ENCODE measurements around the gene KCTD17. TPM values are rescaled to one million over a fixed set of nuclear protein-coding genes. Genes with fewer than 3 reads are reported as not detected.

The KCTD17 gene
- total and polyA plus RNA-seq, 3 experiments from 2014 or later: 12.9 to 44.8 (median 40.8) TPM

DNA sequence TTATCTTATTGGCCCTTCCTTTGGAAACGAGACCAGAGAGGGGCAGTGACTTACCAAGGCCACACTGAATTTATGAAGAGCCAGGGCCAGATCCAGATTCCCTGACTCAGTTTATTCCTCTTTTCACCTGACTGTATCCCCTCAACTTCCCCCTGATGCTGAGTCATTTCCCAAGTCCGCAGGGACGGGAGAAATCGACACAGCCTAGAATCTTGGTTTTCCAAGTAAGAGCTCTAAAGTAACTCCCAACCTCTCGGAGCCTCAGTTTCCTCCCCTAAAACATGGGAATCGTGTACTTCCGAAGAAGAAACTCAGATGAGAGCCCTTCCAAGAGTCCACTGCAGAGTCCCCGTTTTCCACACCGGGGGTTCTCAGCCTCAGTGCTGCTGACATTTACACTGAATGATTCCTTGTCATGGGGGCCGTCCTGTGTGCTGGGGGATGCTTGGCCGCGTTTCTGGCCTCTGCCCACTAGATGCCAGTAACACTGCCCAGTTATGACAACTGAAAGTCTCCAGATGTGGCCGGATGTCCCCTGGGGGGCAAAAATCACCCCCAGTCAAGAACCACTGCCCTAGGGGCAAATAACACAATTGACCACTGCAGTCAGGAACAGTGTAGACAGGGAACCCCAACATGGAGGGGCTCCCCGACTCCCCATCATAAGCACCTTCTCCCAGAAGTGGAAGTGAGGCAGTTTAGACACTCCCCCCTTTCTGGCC lies 20.8 kb upstream of the KCTD17 start:
- POLR2A ChIA-PET: no interaction called here
- peaks cover 0 to 10% of the 10 kb centered on the region in 2 donors for H3K27me3 Mint-ChIP-seq

DNA sequence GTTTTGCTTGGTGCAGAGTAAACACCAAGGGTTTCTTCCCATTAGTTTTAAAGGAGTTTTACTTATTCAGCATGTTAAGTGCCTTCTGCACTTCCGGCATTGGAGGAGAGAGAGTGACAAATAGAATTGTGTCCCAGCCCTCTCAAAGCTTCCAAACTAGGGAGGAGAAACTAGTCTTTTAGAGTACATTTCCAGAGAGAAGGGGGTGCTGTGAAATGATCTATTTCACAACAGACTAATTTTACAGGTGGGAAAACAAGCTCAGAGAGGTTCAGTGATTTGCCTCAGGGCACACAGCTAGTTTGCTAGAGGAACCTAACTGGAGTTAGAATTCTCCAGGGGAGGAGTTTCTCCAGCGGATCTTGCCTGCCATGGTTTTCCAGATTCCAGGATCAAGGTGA lies 19.4 kb upstream of the KCTD17 start:
- H3K4me3 Mint-ChIP-seq: no peak overlapping the region
- H3K27ac Mint-ChIP-seq: no peak overlapping the region
- Histone ChIP-seq H3K36me3 (ENCODE audit: insufficient read depth, low read length) (no peaks in the 10 kb centered on the region), H3K4me3 (ENCODE audit: low read length) (no peak overlapping the region), H3K27me3 (ENCODE audit: insufficient read depth, low read length, poor library complexity, severe bottlenecking) (no peaks in the 10 kb centered on the region), H3K4me1 (ENCODE audit: insufficient read depth, low read length) (no peaks in the 10 kb centered on the region), H3K27ac (ENCODE audit: low read depth, low read length) (no peak overlapping the region), H3K9me3 (ENCODE audit: low read length) (no peaks in the 10 kb centered on the region)
- POLR2A ChIA-PET: interaction anchor here (1.2 kb wide), 1 partner anchor 19 kb away, joined by 3 read pairs; no protein-coding TSS in a partner anchor
- no peaks in the 10 kb centered on the region for H3K4me1 Mint-ChIP-seq
- peaks cover 0 to 3% (median 0%) of the 10 kb centered on the region in 3 donors for H3K36me3 Mint-ChIP-seq
- H3K27me3 Mint-ChIP-seq: peaks cover 3 to 17% of the 10 kb centered on the region in 2 donors
- no peaks in the 10 kb centered on the region for H3K9me3 Mint-ChIP-seq
- DNase-seq: no peak
- CTCF ChIA-PET: no interaction called here

More for the DNA sequence above, 20.8 kb upstream of the KCTD17 start:
- CTCF ChIA-PET: no interaction called here
- no peaks in the 10 kb centered on the region for H3K4me1 ChIP-seq (ENCODE audit: insufficient read depth, low read length)
- H3K4me3 ChIP-seq (ENCODE audit: low read length): no peak overlapping the region
- Mint-ChIP-seq H3K4me1 (no peaks in the 10 kb centered on the region), H3K4me3 (no peak overlapping the region), H3K9me3 (no peaks in the 10 kb centered on the region), H3K27ac (peak overlapping the region in 1 of 8 donors; percentile 77), H3K36me3 (peaks cover 0 to 3% (median 0%) of the 10 kb centered on the region in 3 donors)
- H3K27ac ChIP-seq (ENCODE audit: low read depth, low read length): no peak overlapping the region
- DNase-seq: no peak
- H3K9me3 ChIP-seq (ENCODE audit: low read length): no peaks in the 10 kb centered on the region
- H3K27me3 ChIP-seq (ENCODE audit: insufficient read depth, low read length, poor library complexity, severe bottlenecking): no peaks in the 10 kb centered on the region
- no peaks in the 10 kb centered on the region for H3K36me3 ChIP-seq (ENCODE audit: insufficient read depth, low read length)

DNA sequence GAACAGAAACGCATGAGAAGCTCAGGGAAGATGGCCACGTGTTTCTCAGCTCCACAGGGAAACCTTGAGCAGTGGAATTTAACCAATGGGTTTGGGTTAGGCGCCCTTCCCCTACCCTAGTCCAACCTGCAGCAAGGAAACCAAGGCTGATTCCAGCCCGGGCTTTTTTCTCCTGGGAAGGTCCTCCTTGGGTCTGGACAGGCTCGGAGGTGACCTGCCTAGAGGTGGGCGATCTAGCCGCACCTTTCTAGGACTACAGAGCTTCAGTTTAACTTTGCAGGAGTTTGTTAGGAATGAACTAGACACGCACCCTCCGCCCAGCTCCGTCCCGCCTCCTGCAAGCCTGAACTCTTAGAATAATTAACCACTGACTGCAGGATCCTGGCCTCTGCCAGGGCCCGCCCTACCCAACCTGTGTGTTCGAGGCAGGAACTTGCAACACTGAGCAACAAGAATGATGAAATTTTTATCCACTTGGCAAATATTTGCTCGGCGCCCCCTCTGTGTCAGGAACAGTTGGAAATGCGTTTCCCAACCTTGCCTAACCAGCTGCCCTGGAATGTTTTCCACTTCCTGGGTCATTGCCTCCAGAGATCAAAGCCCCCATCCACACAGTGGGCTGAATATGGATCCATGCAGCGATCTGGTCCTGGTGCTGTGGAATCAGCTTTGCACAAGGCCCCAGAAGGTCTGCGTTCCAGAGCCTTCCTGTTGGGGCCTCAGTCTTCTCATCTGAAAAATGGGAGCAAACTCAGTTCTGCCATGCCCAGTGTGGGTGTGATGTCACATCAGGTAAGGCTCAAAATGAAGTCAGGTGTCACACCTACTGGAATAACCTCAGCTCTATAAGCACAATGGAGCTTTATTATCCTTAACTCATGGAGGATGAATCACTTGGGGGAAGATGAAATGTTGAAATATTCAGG lies 18.7 kb upstream of the KCTD17 start:
- H3K27ac ChIP-seq (ENCODE audit: low read depth, low read length): no peak overlapping the region
- H3K27me3 ChIP-seq (ENCODE audit: insufficient read depth, low read length, poor library complexity, severe bottlenecking): no peaks in the 10 kb centered on the region
- no peak overlapping the region for H3K27ac Mint-ChIP-seq
- H3K36me3 ChIP-seq (ENCODE audit: insufficient read depth, low read length): no peaks in the 10 kb centered on the region
- POLR2A ChIA-PET: interaction anchor here (1.2 kb wide), 1 partner anchor 18 kb away, joined by 3 read pairs; no protein-coding TSS in a partner anchor
- H3K9me3 ChIP-seq (ENCODE audit: low read length): no peaks in the 10 kb centered on the region
- no peak overlapping the region for H3K4me3 Mint-ChIP-seq
- DNase-seq: no peak
- no peaks in the 10 kb centered on the region for H3K9me3 Mint-ChIP-seq
- H3K4me1 Mint-ChIP-seq: no peaks in the 10 kb centered on the region
- CTCF ChIA-PET: no interaction called here
- no peaks in the 10 kb centered on the region for H3K4me1 ChIP-seq (ENCODE audit: insufficient read depth, low read length)
- H3K27me3 Mint-ChIP-seq: peaks cover 5 to 22% of the 10 kb centered on the region in 2 donors
- H3K4me3 ChIP-seq (ENCODE audit: low read length): no peak overlapping the region
- H3K36me3 Mint-ChIP-seq: peaks cover 0 to under 1% (median 0%) of the 10 kb centered on the region in 3 donors

DNA sequence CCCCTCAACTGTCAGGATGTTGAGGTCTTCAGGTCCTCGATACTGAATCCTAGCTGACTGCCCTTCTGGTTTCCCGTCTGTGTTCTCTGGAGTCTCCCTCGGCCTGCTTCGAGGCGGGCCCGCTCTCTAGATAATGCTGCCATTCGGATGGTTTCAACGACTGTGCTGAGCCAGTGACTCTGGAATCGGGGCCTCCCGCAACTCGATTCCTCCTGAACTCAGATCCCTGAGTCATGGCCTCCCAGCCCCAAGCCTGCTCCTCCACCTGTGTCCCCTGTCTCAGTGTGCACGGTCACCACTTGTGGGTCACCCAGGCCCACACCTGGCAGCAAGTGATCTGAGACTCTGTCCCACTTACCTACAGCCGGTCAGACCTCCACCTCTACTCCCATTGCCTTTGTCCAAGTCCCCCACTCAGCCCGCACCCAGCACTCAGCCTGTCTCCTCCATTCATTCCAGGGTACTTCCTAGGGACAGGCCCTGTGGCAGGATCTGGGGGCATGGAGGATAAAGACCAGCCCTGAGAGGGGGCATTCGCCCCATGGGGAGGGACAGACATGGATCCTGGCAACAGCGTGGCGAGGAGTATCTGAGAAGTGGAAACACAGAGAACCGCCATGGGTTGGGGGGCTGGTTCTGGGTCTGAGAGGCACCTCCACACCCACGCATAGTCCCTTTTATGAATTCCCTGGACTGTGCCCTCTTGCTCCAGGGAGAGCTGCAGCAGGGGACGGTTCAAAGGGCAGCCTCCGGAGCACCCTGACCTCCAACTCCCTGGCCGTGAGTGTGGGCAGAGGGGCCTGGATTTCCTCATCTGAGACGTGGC lies 17.7 kb upstream of the KCTD17 start:
- no peaks in the 10 kb centered on the region for H3K4me1 Mint-ChIP-seq
- H3K36me3 Mint-ChIP-seq: no peaks in the 10 kb centered on the region
- Histone ChIP-seq H3K4me3 (ENCODE audit: low read length) (no peak overlapping the region), H3K27me3 (ENCODE audit: insufficient read depth, low read length, poor library complexity, severe bottlenecking) (no peaks in the 10 kb centered on the region), H3K9me3 (ENCODE audit: low read length) (no peaks in the 10 kb centered on the region), H3K27ac (ENCODE audit: low read depth, low read length) (no peak overlapping the region), H3K36me3 (ENCODE audit: insufficient read depth, low read length) (no peaks in the 10 kb centered on the region), H3K4me1 (ENCODE audit: insufficient read depth, low read length) (no peaks in the 10 kb centered on the region)
- no peak for DNase-seq
- no peaks in the 10 kb centered on the region for H3K9me3 Mint-ChIP-seq
- H3K27me3 Mint-ChIP-seq: peaks cover 5 to 22% of the 10 kb centered on the region in 2 donors
- POLR2A ChIA-PET: no interaction called here
- CTCF ChIA-PET: no interaction called here
- H3K4me3 Mint-ChIP-seq: no peak overlapping the region
- peak overlapping the region in 2 of 8 donors; percentile 61 to 65 for H3K27ac Mint-ChIP-seq

DNA sequence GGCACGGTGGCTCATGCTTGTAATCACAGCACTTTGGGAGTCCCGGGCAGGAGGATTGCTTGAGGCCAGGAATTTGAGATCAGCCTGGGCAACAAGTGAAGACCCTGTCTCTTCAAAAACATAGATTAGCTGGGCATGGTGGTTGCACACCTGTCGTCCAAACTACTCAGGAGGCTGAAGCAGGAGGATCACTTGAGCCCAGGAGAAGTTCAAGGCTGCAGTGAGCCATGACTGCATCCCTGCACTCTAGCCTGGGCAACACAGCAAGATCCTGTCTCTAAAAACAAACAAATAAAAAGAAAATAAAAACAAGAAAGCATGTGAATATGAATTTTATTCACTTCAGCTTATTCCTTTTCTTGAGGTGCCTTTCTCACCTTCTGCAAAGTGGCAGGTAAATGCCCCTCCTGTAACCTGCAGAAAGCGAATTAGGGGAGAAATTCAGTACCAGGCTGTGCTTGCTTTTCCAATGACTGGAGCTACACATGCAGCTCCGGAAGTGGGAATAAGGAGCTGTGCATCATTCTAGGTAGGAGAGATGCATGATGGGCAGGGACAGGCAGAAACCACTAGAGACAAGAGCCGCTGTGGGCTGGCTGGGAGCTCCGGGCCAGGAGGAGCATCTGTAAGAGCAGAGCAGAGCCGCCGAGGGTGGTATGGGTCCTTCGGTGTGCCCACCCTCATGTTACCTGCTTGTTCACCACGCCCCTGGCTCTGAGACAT lies 14.7 kb upstream of the KCTD17 start:
- Histone ChIP-seq H3K27ac (ENCODE audit: low read depth, low read length) (no peak overlapping the region), H3K4me1 (ENCODE audit: insufficient read depth, low read length) (no peaks in the 10 kb centered on the region), H3K27me3 (ENCODE audit: insufficient read depth, low read length, poor library complexity, severe bottlenecking) (no peaks in the 10 kb centered on the region), H3K4me3 (ENCODE audit: low read length) (no peak overlapping the region), H3K9me3 (ENCODE audit: low read length) (no peaks in the 10 kb centered on the region), H3K36me3 (ENCODE audit: insufficient read depth, low read length) (no peaks in the 10 kb centered on the region)
- no peak for DNase-seq
- Mint-ChIP-seq H3K4me1 (no peaks in the 10 kb centered on the region), H3K36me3 (no peaks in the 10 kb centered on the region), H3K27ac (no peak overlapping the region), H3K27me3 (peaks cover 5 to 40% of the 10 kb centered on the region in 2 donors), H3K4me3 (no peak overlapping the region), H3K9me3 (no peaks in the 10 kb centered on the region)
- POLR2A ChIA-PET: no interaction called here
- CTCF ChIA-PET: interaction anchor here (2.3 kb wide), 1 partner anchor 15 kb away, joined by 9 read pairs; no protein-coding TSS in a partner anchor

DNA sequence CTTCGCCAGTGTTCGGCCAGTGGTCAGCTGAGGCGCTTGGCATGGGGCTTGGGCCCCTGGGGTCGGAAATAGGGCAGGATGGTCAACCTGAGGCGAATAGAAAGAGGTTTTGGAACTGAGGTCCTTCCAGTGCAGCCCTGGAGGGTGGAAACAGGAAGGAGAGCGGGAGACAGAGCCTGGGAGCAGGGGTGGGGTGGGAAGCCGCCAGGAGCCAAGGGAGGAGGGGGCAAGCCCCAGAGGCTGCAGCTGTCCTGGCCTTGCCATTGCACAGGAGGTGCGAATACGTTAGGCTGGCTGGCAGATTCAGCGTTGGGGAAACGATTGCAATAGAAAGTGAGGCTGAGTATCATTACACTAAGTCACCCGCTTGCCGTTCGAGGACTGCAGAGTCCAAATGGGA lies 13.9 kb upstream of the KCTD17 start:
- Histone ChIP-seq H3K27me3 (ENCODE audit: insufficient read depth, low read length, poor library complexity, severe bottlenecking) (no peaks in the 10 kb centered on the region), H3K4me1 (ENCODE audit: insufficient read depth, low read length) (no peaks in the 10 kb centered on the region), H3K4me3 (ENCODE audit: low read length) (no peak overlapping the region), H3K36me3 (ENCODE audit: insufficient read depth, low read length) (no peaks in the 10 kb centered on the region), H3K27ac (ENCODE audit: low read depth, low read length) (no peak overlapping the region), H3K9me3 (ENCODE audit: low read length) (no peaks in the 10 kb centered on the region)
- peaks cover 5 to 40% of the 10 kb centered on the region in 2 donors for H3K27me3 Mint-ChIP-seq
- ChIA-PET CTCF (no interaction called here), POLR2A (no interaction called here)
- no peaks in the 10 kb centered on the region for H3K4me1 Mint-ChIP-seq
- H3K4me3 Mint-ChIP-seq: no peak overlapping the region
- no peaks in the 10 kb centered on the region for H3K36me3 Mint-ChIP-seq
- no peaks in the 10 kb centered on the region for H3K9me3 Mint-ChIP-seq
- no peak overlapping the region for H3K27ac Mint-ChIP-seq
- DNase-seq: no peak

DNA sequence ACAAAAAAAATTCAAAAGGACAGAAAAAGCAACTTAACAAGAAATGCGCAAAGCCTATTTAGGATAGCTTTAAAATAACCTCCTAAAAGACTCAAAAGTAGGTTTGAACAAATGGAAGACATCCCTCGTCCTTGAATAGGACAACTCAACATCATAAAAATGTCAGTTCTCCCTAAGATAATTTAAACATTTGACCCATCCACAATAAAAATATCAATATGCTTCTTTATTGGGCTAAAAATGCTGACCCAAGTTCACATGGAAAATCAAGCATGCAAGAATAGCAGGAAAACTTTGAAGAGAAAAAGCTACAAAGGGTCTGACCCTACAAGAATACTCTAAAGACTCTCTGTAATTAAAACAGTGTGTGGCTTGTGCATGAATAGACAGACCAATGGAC lies 12.1 kb upstream of the KCTD17 start:
- Mint-ChIP-seq H3K27me3 (peaks cover 5 to 40% of the 10 kb centered on the region in 2 donors), H3K4me3 (no peak overlapping the region), H3K36me3 (no peaks in the 10 kb centered on the region), H3K27ac (no peak overlapping the region), H3K9me3 (no peaks in the 10 kb centered on the region), H3K4me1 (no peaks in the 10 kb centered on the region)
- DNase-seq: no peak
- ChIA-PET POLR2A (no interaction called here), CTCF (no interaction called here)
- Histone ChIP-seq H3K36me3 (ENCODE audit: insufficient read depth, low read length) (no peaks in the 10 kb centered on the region), H3K4me1 (ENCODE audit: insufficient read depth, low read length) (no peaks in the 10 kb centered on the region), H3K27ac (ENCODE audit: low read depth, low read length) (no peak overlapping the region), H3K27me3 (ENCODE audit: insufficient read depth, low read length, poor library complexity, severe bottlenecking) (peaks cover 2% of the 10 kb centered on the region), H3K9me3 (ENCODE audit: low read length) (no peaks in the 10 kb centered on the region), H3K4me3 (ENCODE audit: low read length) (no peak overlapping the region)

Data from CD8-positive, alpha-beta memory T cell (primary cell).